IPS-NIHi7 (cell line): ENCODE data around the gene TRIM9.

Source experiments
- DNase-seq: peaks from one replicate; pipeline ENCODE4 v3.0.0; 2012; ENCODE audit warnings: mixed read lengths; ENCODE audit errors: extremely low spot score

Gene TRIM9

DNA sequence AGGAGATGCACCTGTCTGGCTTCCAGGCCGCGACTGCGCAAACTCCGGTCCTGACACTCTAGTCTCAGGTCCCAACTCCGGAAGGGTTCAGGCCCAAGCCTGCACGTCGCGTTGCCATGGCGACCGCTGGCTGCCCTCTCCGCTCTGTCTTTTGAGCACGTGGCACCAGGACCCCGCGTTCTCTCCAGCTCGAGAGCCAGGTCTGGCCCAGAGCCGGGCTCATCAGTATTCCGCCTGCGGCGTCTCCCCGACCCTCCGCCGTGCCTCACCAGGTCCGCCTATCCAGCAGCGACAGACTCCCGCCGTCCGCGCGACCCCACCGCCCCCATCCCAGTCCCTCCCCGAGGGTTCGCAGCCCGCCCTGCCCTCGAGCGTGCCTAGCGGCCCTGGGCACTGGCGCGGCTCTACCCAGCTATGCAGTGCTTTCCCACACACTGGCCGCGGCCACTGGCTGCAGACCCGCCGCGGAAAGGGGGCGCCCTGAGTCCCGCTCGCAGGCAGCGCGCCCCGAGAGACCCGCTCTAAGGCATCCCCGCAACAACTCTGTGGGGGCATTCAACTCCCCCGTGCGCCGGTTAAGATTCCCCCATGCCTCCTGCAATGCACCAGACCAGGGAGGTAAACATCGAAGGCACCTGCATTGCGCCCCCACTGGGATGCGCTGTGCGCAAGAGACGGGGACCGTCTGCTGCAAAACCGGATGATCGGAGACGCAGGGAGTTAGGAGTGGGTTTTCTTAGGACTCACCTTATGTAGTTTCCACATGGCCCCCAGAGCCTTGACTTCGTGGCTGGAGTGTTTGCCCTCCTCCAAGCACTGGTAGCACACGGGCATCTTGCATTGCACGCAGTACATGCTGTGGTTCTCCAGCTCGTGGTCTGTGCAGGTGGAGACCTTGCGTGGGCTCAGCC is 1.3 kb downstream of the TRIM9 start:
- peak; percentile 47 for DNase-seq

- DNase-seq = no peak
Measured at GRCh38 chr14:51092965-51093364, 1.9 kb downstream of the TRIM9 start.

GRCh38 chr14:51089278-51089677 is 5.6 kb downstream of the TRIM9 start:
- DNase-seq = no peak

GRCh38 chr14:51087031-51087441 is 7.9 kb downstream of the TRIM9 start:
- no peak for DNase-seq

- DNase-seq = no peak
Measured at GRCh38 chr14:51086044-51086443, 8.9 kb downstream of the TRIM9 start.

GRCh38 chr14:51084962-51085361 is 9.9 kb downstream of the TRIM9 start:
- no peak for DNase-seq

DNA sequence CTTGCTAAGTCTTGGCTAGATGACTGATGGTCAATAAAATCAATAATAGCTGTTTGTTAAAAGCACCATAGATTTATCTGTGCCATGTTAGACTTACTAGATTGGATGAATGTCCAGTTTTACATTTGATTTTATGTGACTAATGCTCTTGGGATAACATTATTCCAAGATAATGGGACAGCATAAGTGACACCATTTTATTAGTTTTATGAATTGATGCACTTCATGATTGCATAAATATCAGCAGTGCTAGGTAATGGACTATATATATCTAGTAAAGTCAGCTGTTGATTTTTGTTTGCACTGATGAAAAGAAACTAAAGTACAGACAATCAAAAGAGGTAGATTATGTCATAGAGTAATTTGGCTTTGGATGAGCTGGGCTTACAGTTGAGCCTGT is 10.4 kb downstream of the TRIM9 start:
- no peak for DNase-seq

GRCh38 chr14:51082349-51082748 is 12.6 kb downstream of the TRIM9 start:
- no peak for DNase-seq

DNA sequence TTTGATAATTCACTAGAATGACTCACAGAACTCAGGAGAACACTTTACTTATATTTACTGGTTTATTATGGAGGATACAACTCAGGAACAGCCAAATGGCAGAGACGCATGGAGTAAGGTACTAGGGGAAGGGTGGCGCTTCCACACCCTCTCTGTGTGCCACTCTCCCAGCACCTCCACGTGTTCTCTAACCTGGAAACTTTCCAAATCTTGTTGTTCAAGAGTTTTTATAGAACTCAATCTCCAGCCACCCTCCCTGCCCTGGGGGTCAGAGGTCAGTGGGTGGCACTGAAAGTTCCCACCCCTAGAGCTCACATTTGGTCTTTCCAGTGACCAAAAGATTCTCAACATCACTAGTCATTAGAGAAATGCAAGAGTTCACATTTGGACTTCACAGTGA is 13.2 kb downstream of the TRIM9 start:
- DNase-seq = no peak

DNA sequence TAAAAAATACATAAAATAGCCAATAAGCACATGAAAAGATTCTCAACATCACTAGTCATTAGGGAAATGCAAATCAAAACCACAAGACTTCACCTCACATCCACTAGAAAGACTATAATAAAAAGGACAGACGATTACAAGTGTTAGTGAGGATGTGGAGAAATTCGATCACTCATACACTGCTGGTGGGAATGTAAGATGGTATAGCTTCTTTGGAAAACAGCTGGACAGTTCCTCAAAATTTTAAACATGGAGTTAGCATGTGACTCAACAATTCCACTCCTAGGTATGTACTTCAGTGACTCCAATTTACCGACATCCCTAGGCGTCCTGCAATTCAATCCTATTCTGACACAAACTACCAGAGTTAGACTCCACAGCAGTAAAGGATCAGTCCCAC is 13.7 kb downstream of the TRIM9 start:
- DNase-seq = no peak

DNA sequence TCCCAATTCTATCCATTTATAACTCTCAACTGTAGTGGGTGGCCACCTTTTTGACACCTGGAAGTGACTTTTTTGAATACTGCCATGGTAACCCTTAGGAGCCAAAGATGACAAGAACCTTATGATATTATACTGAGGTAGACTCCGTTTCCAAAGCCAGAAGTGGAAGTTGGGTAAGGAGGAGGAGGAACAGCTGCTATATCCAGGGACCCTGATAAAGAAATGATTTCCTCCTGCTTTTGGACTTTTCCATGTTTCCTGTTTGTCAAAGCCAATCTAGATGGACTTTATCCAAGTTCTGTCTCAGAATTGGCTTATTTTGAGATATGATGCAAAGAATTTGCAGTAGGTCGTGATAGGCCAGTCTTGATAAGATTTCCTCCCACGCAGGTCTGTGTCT is 14.3 kb downstream of the TRIM9 start:
- DNase-seq = no peak

GRCh38 chr14:51079489-51079888 is 15.4 kb downstream of the TRIM9 start:
- no peak for DNase-seq

GRCh38 chr14:51079085-51079484 is 15.8 kb downstream of the TRIM9 start:
- no peak for DNase-seq

- DNase-seq = no peak
Measured at GRCh38 chr14:51074701-51075385, 20.1 kb downstream of the TRIM9 start.

DNA sequence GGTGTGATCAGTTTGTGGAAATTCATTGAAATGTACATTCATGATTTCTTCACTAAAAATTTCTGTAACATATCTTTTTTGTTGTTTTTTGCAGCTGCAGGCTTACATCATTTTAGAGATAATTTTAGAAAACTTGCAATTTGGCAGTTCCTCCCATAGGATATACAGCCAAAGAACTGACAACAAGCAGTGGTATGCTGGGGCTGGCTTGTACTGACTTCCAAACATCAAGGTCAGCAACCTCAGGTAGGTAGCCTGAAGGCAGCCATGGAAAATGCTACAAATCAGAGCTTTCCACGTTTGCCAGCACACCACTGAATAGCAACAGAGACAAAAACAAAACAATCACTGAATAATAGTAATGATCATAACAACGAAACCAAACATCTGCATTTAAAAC is 21.2 kb downstream of the TRIM9 start:
- DNase-seq = no peak

DNA sequence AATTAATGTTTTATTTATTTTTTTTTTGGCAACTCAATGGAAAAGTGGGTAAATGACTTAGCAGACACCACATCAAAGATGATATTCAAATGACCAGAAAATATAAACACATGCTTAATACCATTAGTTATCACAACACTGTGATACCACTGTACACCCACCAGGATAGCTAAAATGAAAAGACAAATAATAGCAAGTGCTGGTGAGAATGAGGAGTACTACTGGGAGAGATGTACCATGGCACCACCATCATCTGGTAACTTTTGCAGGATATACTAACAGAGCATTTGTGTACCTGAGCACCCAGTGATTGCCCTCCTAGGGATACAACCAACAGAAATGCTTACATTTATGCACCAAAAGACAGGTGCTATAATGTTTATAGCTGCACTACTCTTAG is 21.9 kb downstream of the TRIM9 start:
- DNase-seq = no peak

DNA sequence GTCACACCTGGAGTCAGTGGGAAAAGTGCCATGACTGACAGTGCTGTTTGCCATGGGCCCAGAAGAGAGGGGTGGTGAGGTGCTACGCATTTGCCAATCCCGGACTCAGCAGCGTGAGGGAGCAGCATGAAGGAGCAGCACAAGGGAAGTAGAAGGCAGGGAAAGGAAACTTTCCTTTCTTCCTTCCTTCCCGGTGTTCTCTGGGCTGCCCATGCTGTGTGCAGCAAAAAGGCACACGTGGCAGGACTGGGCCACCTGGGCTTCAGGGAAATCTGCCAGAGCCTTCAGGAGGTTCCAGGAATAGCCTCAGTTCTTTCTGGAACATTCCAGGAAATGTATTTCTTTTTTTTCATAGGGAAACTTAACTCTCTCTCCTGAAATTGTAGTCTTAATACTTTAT is 23.0 kb downstream of the TRIM9 start:
- no peak for DNase-seq

GRCh38 chr14:51070726-51071125 is 24.2 kb downstream of the TRIM9 start:
- DNase-seq = no peak

DNA sequence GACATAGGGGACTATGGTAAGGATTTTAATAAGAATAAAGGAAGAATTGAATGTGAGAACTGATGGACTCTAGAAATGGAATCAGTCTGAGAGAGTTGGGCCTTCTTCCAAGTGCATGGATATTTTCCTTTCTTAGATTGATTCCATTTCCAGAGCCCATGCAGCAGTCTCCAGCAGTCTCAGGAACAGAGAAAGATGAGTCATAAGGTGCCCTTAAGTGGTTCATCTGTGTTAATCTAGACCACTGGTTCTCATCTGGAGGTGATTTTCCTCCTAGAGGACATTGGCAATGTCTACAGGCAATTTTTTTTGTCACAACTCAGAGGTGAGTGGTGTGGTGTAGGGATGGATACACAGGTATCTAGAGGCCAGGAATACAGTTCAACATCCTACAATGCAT is 25.9 kb downstream of the TRIM9 start:
- no peak for DNase-seq

DNA sequence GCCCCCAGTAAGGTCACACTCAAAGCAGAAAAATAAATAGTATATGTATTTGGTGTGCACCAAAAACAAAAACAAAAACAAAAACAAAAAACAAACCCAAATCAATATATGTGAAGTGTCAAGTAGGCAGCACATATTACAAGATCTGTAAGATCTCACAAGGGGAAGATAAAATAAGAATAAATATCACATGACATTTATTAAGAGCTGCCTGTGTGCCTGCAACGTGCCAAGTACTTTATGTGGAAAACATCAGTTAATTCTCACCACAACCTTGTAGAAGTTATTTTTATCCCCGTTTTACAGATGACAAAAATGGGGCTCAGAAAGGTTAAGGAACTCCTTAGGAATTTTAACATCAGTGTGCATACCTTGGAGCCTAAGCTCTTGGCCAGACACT is 26.6 kb downstream of the TRIM9 start:
- DNase-seq = no peak

DNA sequence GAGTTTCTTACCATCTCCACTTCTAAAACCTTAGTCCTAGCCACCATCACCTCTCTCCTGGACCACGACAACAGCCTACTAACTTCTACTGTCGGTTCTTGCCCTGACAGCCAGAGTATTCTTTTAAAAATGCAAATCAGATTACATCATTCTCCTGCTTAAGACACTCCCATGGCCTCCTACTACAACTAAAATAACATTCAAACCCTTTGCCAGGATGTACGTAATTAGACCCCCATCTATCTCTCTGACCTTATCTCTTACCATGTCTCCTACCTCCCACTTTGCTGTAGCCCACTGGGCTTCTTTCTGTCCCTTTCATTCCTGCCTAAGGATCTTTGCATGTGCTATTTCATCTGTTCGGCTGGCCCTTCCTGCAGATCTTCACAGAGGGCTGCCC is 27.6 kb downstream of the TRIM9 start:
- no peak for DNase-seq

- DNase-seq = no peak
Measured at GRCh38 chr14:51066576-51066975, 28.3 kb downstream of the TRIM9 start.

- no peak for DNase-seq
Measured at GRCh38 chr14:51059032-51059431, 35.9 kb downstream of the TRIM9 start.
